GM12878 (cell line): ENCODE data around the gene OR2T3. TPM values are rescaled to one million over a fixed set of nuclear protein-coding genes. Genes with fewer than 3 reads are reported as not detected.
A peak's percentile ranks its signal among the peaks of the same experiment; 100 is the strongest.
"Not testable (repeated sequence)": the region's sequence is repeated elsewhere in the genome, so short reads cannot be mapped to it uniquely, and the experiment has no call there.

Experiments
- ATAC-seq: fragments of 200-7000 bp; cut with Tn5 transposase; 3 replicates; pipeline ENCODE4 v1.9.1; 2020; ENCODE audit warnings: mild to moderate bottlenecking, moderate library complexity
- Bru-seq: library from RNA; stranded (reverse); fragments of 400-500 nt; gene quantifications from one replicate; lab custom pipeline; 2021; lab: Mats Ljungman, UMichigan
- BruChase-seq, 2 experiments: library from RNA; stranded (reverse); fragments of 400-500 nt; gene quantifications; one replicate each; lab custom pipeline; 2021; lab: Mats Ljungman, UMichigan
- BruUV-seq: library from RNA; stranded (reverse); fragments of 400-500 nt; replicated peaks from 2 replicates; lab custom pipeline; 2021; lab: Mats Ljungman, UMichigan
- CTCF ChIA-PET: fragments of 300-600 bp; sonication (Branson Sonifier 250); formaldehyde crosslinking; extraction: SDS; loops from one replicate; lab custom pipeline; 2021; ENCODE audit warnings: inconsistent platforms; lab: Yijun Ruan, JAX
- POLR2A ChIA-PET: fragments of 350-600 bp; formaldehyde crosslinking; extraction: SDS; loops from one replicate; lab custom pipeline; 2021; ENCODE audit warnings: inconsistent platforms; lab: Charles Lee
- RAD21 ChIA-PET: fragments of 300-600 bp; sonication (Branson Sonifier 250); formaldehyde crosslinking; loops from one replicate; lab custom pipeline; 2023; ENCODE audit warnings: antibody characterized with exemption; ENCODE audit not compliant: unreplicated experiment; lab: Charles Lee
- SMC1A ChIA-PET: fragments of 300-600 bp; sonication (Branson Sonifier 250); formaldehyde crosslinking; loops from one replicate; lab custom pipeline; 2023; ENCODE audit not compliant: unreplicated experiment, uncharacterized antibody; lab: Charles Lee
- DNase-seq: peaks from one replicate; pipeline ENCODE4 v3.0.0-alpha.2; 2011; ENCODE audit warnings: low read depth, low spot score
- FAIRE-seq: peaks from 3 replicates; lab custom pipeline; 2011; peaks lifted over from hg19 to GRCh38; lab: Jason Lieb, UNC
- H2AFZ ChIP-seq: 2 replicates; pipeline ENCODE4 v1.6.0; 2011; ENCODE audit warnings: low read depth, low read length, control low read depth; ENCODE audit not compliant: control insufficient read depth
- H3K27ac ChIP-seq: 2 replicates; pipeline ENCODE4 v1.5.1; 2011; ENCODE audit warnings: control low read depth; ENCODE audit not compliant: control insufficient read depth, insufficient read depth
- H3K27me3 ChIP-seq, 2 experiments: replicated peaks in 1 of 2; 2 replicates each; pipeline versions ENCODE4 v1.6.0 to v1.6.1; 2011; ENCODE audit warnings: low read length in 1 of 2; ENCODE audit not compliant: control insufficient read depth in 2 of 2, insufficient read depth in 2 of 2
- H3K36me3 ChIP-seq, 2 experiments: 2 replicates each; pipeline ENCODE4 v1.5.1; 2011; ENCODE audit warnings: low read length in 1 of 2; ENCODE audit not compliant: control insufficient read depth in 2 of 2, insufficient read depth in 2 of 2
- H3K4me1 ChIP-seq: 2 replicates; pipeline ENCODE4 v1.6.1; 2011; ENCODE audit warnings: mild to moderate bottlenecking, low read length, moderate library complexity, mixed read lengths; ENCODE audit not compliant: control insufficient read depth, insufficient read depth
- H3K4me2 ChIP-seq: 2 replicates; pipeline ENCODE4 v1.6.0; 2011; ENCODE audit warnings: control low read depth; ENCODE audit not compliant: control insufficient read depth, insufficient read depth
- H3K4me3 ChIP-seq: fragments of 200-600 bp; sonication (generic); 2 replicates; pipeline ENCODE4 v1.5.1; 2016
- H3K79me2 ChIP-seq: 2 replicates; pipeline ENCODE4 v1.6.0; 2011; ENCODE audit warnings: low read length; ENCODE audit not compliant: control insufficient read depth, insufficient read depth
- H3K9ac ChIP-seq: 2 replicates; pipeline ENCODE4 v1.8.0; 2011; ENCODE audit warnings: low read length, control low read depth, mixed read lengths; ENCODE audit not compliant: control insufficient read depth, insufficient read depth
- H3K9me3 ChIP-seq: replicated peaks from 3 replicates; pipeline ENCODE4 v1.5.1; 2011; ENCODE audit warnings: mild to moderate bottlenecking, low read length; ENCODE audit not compliant: control insufficient read depth, insufficient read depth
- H4K20me1 ChIP-seq: 2 replicates; pipeline ENCODE4 v1.6.0; 2011; ENCODE audit not compliant: control insufficient read depth, insufficient read depth
- WGBS: methylation state at CpG from one replicate; pipeline ENCODE4 v1.1.6; 2016; ENCODE audit warnings: low lambda C conversion rate; ENCODE audit not compliant: insufficient replicate concordance, insufficient coverage; ENCODE audit errors: missing lambda C conversion rate; 5-methylcytosine and 5-hydroxymethylcytosine counted together
- in situ Hi-C: fragments of 300-500 bp; cut with MboI; formaldehyde crosslinking; loops from 9 replicates; pipeline ENCODE4 v1.14.3; 2018; ENCODE audit warnings: mixed read lengths
- intact Hi-C: fragments of 100-400 bp; cut with micrococcal nuclease; formaldehyde crosslinking; loops from one replicate; pipeline ENCODE4 v1.14.2; 2022; ENCODE audit not compliant: unreplicated experiment
- long read RNA-seq, 2 experiments: library from polyadenylated mRNA; unstranded; transcript quantifications; one replicate each; pipeline ENCODE4 v2.0.0, GENCODE V29; 2019 to 2020
- polyA minus RNA-seq, 3 experiments: library from RNA; depleted of rRNA, polyadenylated mRNA; stranded (reverse); fragments of >200 nt; gene quantifications; 2 replicates each; pipeline ENCODE4 v1.2.3, GENCODE V29; 2011
- polyA plus RNA-seq, 11 experiments: library from polyadenylated mRNA; depleted of rRNA in 4 of 11; unstranded in 6 of 11; stranded (reverse) in 5 of 11; fragments of >200 nt; fragmentation: Nextera tagmentation in 4 of 11; fragmentation: Illumina TruSeq in 1 of 11; extraction: Ambion mirVana in 4 of 11; extraction: Trizol in 1 of 11; gene quantifications; 1 replicate in 1 of 11; 2 replicates in 10 of 11; pipeline versions ENCODE4 v1.2.1 to v1.2.3, GENCODE V29; 2011 to 2016; ENCODE audit warnings: inconsistent platforms in 2 of 11, missing spikeins in 2 of 11, low read depth in 1 of 11
- total RNA-seq, 4 experiments: library from RNA; depleted of rRNA in 3 of 4; stranded (reverse); fragments of >200 nt in 3 of 4; fragmentation: Illumina TruSeq in 1 of 4; extraction: Trizol in 1 of 4; gene quantifications; 2 replicates each; pipeline versions ENCODE4 v1.2.1 to v1.2.3, GENCODE V29; 2013 to 2021

The OR2T3 gene, protein sequence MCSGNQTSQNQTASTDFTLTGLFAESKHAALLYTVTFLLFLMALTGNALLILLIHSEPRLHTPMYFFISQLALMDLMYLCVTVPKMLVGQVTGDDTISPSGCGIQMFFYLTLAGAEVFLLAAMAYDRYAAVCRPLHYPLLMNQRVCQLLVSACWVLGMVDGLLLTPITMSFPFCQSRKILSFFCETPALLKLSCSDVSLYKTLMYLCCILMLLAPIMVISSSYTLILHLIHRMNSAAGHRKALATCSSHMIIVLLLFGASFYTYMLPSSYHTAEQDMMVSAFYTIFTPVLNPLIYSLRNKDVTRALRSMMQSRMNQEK
- 260 and 290 TPM in 2 replicates for total RNA-seq (2013; cell fraction: nucleolus; rRNA removed)
- total RNA-seq (2014; rRNA removed) (6.1 and 7.5 TPM in 2 replicates), total RNA-seq (2014; rRNA removed; fragmentation: Illumina TruSeq; extraction: Trizol) (8.5 and 10.1 TPM in 2 replicates), total RNA-seq (2021) (9.2 and 11.2 TPM in 2 replicates), polyA plus RNA-seq (2011; rRNA removed) (11.0 and 23.3 TPM in 2 replicates), polyA plus RNA-seq (2014; fragmentation: Illumina TruSeq; extraction: Trizol) (6.4 and 8.3 TPM in 2 replicates), polyA plus RNA-seq (2014; fragmentation: Nextera tagmentation; extraction: Ambion mirVana) (1 to 10 TPM; 2.0 to 2.3 TPM), polyA plus RNA-seq (2014; rRNA removed) (5.4 and 9.2 TPM in 2 replicates), polyA plus RNA-seq (2016; fragmentation: Nextera tagmentation; extraction: Ambion mirVana) (1 to 10 TPM; 4.1 to 4.5 TPM), polyA minus RNA-seq (2011; rRNA and poly(A)+ RNA removed) (388 and 567 TPM in 2 replicates), Bru-seq, nascent RNA (percentile 94 among the genes with signal in this experiment), BruChase-seq, experiment 1, labeled RNA remaining after a 6-hour chase (percentile 96 among the genes with signal in this experiment), BruChase-seq, experiment 2, labeled RNA remaining after a 2-hour chase (percentile 98 among the genes with signal in this experiment)
- polyA plus RNA-seq (2011; ENCODE audit: low read depth): 6.3 TPM
- polyA plus RNA-seq (2011; cell fraction: cytosol; rRNA removed): 39.1 and 40.5 TPM in 2 replicates
- polyA plus RNA-seq (2011; cell fraction: nucleus; rRNA removed): 85.5 and 89.6 TPM in 2 replicates
- 1.6 and 5.9 TPM in 2 replicates for polyA plus RNA-seq (2012)
- polyA minus RNA-seq (2011; cell fraction: cytosol; rRNA and poly(A)+ RNA removed): 19.0 and 19.1 TPM in 2 replicates
- 627 and 1,194 TPM in 2 replicates for polyA minus RNA-seq (2011; cell fraction: nucleus; rRNA and poly(A)+ RNA removed)
- long read RNA-seq, experiment 1: 0 reads
- long read RNA-seq, experiment 2, partial matches to known transcripts: 0 of 4 reads
- long read RNA-seq, experiment 2, other reads (novel, unspliced or antisense): 0 of 4 reads

GRCh38 chr1:248473051-248473450, at the start of gene OR2T3:
TSS of gene OR2T3 (plus strand) at chr1:248473351. CDS start at chr1:248473351, 0 bp downstream.
- H3K4me1 ChIP-seq, FAIRE-seq, CTCF ChIA-PET, ATAC-seq, H3K4me2 ChIP-seq, in situ Hi-C loops, intact Hi-C loops, H3K9ac ChIP-seq, BruUV-seq, H3K27ac ChIP-seq, H2AFZ ChIP-seq, H4K20me1 ChIP-seq, H3K27me3 ChIP-seq, DNase-seq, H3K4me3 ChIP-seq, POLR2A ChIA-PET, H3K9me3 ChIP-seq, RAD21 ChIA-PET, H3K36me3 ChIP-seq: not testable (repeated sequence)
- peaks cover 11% of the 10 kb centered on the region for H3K79me2 ChIP-seq
- 87% methylated on average over 2 of the region's 2 CpGs for WGBS
- SMC1A ChIA-PET: interaction anchor here (1.1 kb wide), 1 partner anchor 11 kb away, joined by 4 read pairs; no protein-coding TSS in a partner anchor

DNA sequence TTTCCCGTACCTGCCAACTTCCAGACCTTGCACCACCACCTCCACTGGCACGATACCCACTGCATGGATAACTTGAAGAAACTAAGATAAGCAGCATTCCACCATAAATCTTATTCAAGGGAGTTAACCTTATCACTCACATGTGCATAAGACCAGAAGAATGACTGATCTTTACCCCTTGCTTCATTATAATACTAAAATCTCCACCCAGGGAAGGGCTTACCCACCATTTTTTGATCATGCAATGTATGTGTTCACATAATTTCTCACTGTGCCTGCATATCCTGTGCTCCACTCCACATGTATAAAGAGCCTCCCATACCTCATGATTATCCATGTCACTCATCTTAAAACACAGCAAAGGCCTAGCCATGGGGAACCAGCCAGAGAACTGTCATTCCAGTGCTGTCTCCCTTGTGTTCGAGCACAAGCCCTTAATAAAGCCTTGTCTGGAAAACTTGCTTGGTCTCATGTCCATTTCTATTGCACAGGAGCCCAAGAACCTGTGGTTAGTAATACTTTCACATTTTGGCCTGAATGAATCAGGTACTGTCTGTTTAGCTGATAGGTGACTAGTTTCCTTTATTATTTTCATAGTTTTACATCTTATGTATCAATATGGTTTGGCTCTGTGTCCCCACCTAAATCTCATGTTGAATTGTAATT, 45.5 kb upstream of the OR2T3 start:
- FAIRE-seq, H3K79me2 ChIP-seq, H3K27me3 ChIP-seq, BruUV-seq, H3K36me3 ChIP-seq, CTCF ChIA-PET, DNase-seq, H3K4me2 ChIP-seq, H3K4me3 ChIP-seq, H3K9me3 ChIP-seq, H4K20me1 ChIP-seq, H3K4me1 ChIP-seq, H3K9ac ChIP-seq: not testable (repeated sequence)
- intact Hi-C loops (loop anchor here (5.0 kb wide), 1 partner anchor 365 kb away; no protein-coding TSS in a partner anchor), in situ Hi-C loops (loop anchor here (25.0 kb wide), 1 partner anchor 1065 kb away; no protein-coding TSS in a partner anchor)
- H2AFZ ChIP-seq: peak overlapping the region; percentile 37; the same call in 1 of the 2 replicates
- WGBS: 53% methylated on average over 3 of the region's 3 CpGs
- ATAC-seq: peak; percentile 41
- H3K27ac ChIP-seq: peak overlapping the region; percentile 50
- RAD21 ChIA-PET: interaction anchor here (1.5 kb wide), 1 partner anchor 235 kb away, joined by 8 read pairs; no protein-coding TSS in a partner anchor
- POLR2A ChIA-PET: interaction anchor here (1.5 kb wide), 2 partner anchors 21 to 377 kb away, joined by 3 read pairs; no protein-coding TSS in a partner anchor
- SMC1A ChIA-PET: interaction anchor here (1.6 kb wide), 1 partner anchor 235 kb away, joined by 6 read pairs; no protein-coding TSS in a partner anchor
